Body of pancreas (tissue), 4 donors: Measurements from ENCODE around the gene ARMC6.

Experiments
- POLR2A ChIP-seq, 3 donors: fragments of 450-650 bp; IDR thresholded peaks; one replicate each; pipeline ENCODE4 v1.6.1; 2016; ENCODE audit warnings: antibody characterized with exemption in 3 of 3, mild to moderate bottlenecking in 2 of 3
- TF ChIP-seq, protein P1 (sequence below), 7 experiments: fragments of 450-650 bp in 4 of 7; fragments of 200-600 bp in 3 of 7; sonication (generic) in 3 of 7; IDR thresholded peaks; one replicate each; pipeline ENCODE4 v1.5.1; 2016 to 2019; ENCODE audit warnings: antibody characterized with exemption in 7 of 7

DNA sequence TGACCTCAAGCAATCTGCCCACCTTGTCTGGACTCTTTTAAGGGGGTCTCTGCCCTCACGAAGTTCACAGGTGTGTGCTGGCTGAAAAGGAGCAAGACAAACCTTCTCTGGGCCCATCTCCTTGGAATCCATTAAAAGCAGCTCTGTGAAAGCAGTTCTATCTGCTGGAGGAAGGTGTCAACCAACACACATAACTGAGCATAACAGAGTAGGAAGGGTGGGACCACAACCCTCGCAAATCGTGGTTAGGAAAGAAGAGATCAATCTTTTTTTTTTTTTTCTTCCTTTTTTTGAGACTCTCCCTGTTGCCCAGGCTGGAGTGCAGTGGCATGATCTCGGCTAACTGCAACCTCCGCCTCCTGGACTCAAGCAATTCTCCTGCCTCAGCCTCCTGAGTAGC is 1.5 kb upstream of the ARMC6 start:
- TF ChIP-seq, protein P1, sequence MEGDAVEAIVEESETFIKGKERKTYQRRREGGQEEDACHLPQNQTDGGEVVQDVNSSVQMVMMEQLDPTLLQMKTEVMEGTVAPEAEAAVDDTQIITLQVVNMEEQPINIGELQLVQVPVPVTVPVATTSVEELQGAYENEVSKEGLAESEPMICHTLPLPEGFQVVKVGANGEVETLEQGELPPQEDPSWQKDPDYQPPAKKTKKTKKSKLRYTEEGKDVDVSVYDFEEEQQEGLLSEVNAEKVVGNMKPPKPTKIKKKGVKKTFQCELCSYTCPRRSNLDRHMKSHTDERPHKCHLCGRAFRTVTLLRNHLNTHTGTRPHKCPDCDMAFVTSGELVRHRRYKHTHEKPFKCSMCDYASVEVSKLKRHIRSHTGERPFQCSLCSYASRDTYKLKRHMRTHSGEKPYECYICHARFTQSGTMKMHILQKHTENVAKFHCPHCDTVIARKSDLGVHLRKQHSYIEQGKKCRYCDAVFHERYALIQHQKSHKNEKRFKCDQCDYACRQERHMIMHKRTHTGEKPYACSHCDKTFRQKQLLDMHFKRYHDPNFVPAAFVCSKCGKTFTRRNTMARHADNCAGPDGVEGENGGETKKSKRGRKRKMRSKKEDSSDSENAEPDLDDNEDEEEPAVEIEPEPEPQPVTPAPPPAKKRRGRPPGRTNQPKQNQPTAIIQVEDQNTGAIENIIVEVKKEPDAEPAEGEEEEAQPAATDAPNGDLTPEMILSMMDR (IDR thresholded peaks at IDR 0.05) = no peak
- TF ChIP-seq POLR2A (IDR thresholded peaks at IDR 0.05) = no peak
